ENCODE measurements around the gene CDKAL1.

- no peak for TF ChIP-seq CTCF (IDR thresholded peaks at IDR 0.05)
- no peak for TF ChIP-seq POLR2A (IDR thresholded peaks at IDR 0.05)
Observed at GRCh38 chr6:20610636-20611370, 76.5 kb downstream of the CDKAL1 start.
